Kidney tubule cell (primary cell): ENCODE measurements around the gene SHISA8.
"Not testable (repeated sequence)": the region's sequence is repeated elsewhere in the genome, so short reads cannot be mapped to it uniquely, and the experiment has no call there.

Experiments used
- DNase-seq: peaks from one replicate; pipeline ENCODE4 v3.0.0-alpha.2; 2018; ENCODE audit warnings: low spot score

SHISA8 gene

GRCh38 chr22:41899110-41899509 lies 15.8 kb downstream of the SHISA8 start:
- DNase-seq, result no peak

- no peak for DNase-seq
Observed at GRCh38 chr22:41898645-41899044, 16.2 kb downstream of the SHISA8 start.

DNA sequence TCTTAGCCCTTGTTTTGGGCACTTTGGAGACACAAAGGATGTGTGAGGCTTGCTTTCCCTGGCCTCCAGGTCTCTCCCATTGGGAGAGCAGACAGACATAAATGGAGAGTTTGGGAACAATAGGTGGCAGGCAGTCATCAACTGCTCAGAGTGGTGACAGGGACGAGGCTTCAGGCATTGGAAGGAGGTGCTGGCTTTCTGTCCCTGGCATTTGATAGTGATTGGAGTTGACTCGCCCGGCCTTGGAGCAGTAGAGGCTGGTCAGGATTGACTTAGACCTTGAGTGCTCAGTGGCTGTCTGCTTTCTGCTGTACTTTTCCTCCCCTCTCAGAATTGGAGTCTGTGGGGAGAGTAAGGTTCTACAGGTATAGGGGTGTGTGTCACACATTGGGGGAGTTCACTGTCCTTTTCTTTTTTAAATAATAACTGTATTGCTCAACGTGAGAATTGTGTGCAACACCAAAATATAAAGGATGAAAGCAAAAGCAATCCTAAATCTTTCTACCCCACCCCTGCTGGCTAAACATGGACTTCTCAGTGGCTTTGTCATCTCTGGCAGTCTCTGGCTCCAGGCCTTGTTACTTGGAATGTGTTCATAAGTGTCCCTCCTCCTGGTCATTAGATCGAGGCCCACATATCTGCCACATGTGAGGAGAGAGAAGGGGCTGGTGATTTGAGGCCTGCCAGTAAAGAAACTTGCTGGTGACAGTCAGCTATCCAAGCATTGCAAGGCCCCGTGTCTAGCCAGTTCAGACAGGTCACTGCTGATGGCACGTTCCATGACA lies 21.1 kb downstream of the SHISA8 start:
- DNase-seq, result no peak

- no peak for DNase-seq
Observed at GRCh38 chr22:41892721-41893120, 22.2 kb downstream of the SHISA8 start.

- DNase-seq, result no peak
Observed at GRCh38 chr22:41891407-41891806, 23.5 kb downstream of the SHISA8 start.

- DNase-seq, result no peak
Observed at GRCh38 chr22:41888627-41889200, 26.2 kb downstream of the SHISA8 start.

- peak; percentile 46 for DNase-seq
Observed at GRCh38 chr22:41885516-41885915, 29.4 kb downstream of the SHISA8 start.

- DNase-seq, result peak; percentile 64
Observed at GRCh38 chr22:41885116-41885515, 29.8 kb downstream of the SHISA8 start.

DNA sequence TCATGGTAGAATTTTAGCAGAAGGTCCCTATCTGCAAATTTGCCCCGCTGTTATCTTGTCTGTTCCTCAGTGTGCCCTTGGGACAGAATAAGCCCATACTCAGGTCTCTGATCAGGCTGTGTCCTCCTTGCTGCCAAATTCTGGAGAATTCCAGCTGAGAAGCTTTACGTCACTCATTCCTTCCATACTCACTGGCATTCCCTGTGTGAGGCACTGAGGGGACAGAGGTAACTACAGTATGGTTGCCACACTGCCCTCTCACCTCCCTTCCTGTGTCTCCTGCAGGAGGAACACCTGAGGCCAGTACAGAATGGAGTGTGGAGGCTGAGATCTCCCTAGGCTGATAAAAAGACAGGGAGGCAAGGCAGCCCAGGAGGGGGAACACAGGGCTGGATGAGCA lies 31.5 kb downstream of the SHISA8 start:
- DNase-seq, result no peak

- no peak for DNase-seq
Observed at GRCh38 chr22:41880653-41881052, 34.2 kb downstream of the SHISA8 start.

- DNase-seq, result no peak
Observed at GRCh38 chr22:41876675-41877074, 38.2 kb downstream of the SHISA8 start.

DNA sequence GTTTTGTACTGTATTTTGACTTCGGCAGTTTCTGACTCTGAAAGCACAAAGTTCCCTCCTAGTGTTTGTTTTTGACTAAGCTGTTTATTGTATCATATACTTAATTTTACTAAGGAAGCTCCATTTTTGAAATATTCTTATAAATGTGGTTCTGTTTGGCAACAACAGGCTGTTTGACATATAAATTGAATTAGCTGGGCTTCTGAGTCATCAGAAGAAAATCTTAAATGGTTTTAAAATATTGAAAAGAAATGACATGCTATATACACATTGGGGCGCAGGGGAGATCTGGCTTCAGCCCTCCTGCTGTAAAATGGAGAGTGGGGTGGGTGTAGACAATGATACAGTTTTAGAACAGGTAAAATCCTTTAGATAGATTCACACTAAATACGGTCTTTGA lies 38.6 kb downstream of the SHISA8 start:
- no peak for DNase-seq

GRCh38 chr22:41875531-41876270 lies 39.2 kb downstream of the SHISA8 start:
- DNase-seq, result no peak

DNA sequence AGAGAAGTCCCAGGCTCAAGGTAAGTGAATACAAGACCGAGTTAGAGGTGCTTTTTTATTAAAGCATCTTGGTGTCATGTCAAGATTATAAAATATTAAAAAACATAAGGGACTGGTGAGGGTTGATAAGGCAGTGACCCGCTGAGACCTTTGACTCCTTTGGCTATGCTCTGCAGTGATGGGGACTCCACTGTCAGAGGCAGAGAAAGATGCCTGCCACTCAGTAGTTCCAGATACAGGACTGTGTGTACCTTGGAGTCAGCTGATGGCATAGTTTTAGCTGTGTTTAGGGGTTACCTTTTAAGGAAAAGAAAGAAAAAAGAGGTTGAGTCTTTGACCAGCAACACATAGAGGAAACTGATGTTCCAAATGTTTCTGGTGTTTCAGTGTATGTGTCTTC lies 40.8 kb downstream of the SHISA8 start:
- no peak for DNase-seq

GRCh38 chr22:41873391-41873790 lies 41.5 kb downstream of the SHISA8 start:
- DNase-seq, result no peak

DNA sequence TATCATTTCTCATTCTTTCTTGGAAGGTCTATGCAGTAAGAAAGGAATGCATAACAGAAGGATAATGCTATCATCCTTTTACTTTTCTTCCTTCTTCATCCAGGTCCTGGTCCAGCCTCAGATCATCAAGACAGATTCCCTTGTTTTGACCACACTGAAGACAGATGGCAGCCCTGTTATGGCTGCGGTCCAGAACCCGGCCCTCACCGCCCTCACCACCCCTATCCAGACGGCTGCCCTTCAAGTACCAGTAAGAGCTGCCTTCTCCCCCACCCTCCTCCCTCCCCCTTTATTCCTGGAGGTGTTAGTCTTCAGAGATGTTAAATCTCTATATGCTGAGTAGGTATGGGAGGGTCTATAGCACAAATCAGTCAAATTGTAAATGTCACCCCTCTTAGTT lies 44.1 kb downstream of the SHISA8 start:
- DNase-seq, result no peak

GRCh38 chr22:41870081-41870480 lies 44.8 kb downstream of the SHISA8 start:
- DNase-seq, result not testable (repeated sequence)

DNA sequence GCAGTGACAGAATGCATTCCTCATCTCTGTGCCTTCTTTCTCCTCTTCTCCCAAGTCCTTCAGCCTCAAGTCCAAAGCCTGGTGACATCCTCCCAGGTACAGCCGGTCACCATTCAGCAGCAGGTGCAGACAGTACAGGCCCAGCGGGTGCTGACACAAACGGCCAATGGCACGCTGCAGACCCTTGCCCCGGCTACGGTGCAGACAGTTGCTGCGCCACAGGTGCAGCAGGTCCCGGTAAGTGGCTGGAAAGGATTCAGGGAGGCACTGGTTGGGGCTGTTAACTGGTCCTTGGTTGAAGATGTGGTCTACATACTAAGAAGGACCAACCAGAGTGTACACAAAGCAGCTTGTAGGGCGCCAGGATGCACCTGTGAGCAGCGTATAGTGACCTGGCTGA lies 46.3 kb downstream of the SHISA8 start:
- DNase-seq, result no peak

DNA sequence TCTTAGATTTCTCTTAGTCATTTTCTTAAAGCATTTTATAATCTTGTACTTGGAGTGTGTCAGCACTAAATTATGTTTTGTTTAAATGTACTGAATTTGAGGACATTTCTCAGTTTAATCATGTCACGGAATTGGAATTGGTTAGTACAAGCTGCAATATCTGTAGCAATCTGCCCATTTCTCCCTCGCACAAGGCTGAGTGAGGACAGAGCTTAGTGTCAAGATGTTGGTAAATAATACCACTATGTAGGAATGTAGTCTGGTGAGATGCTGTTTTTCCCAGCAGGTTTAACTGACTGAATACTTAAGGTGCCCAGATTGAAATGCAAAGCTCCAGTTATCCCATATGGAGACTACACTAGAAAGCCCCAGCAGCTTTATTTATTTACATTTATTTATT lies 51.4 kb downstream of the SHISA8 start:
- DNase-seq, result no peak

GRCh38 chr22:41862530-41863266 lies 52.2 kb downstream of the SHISA8 start:
- no peak for DNase-seq

DNA sequence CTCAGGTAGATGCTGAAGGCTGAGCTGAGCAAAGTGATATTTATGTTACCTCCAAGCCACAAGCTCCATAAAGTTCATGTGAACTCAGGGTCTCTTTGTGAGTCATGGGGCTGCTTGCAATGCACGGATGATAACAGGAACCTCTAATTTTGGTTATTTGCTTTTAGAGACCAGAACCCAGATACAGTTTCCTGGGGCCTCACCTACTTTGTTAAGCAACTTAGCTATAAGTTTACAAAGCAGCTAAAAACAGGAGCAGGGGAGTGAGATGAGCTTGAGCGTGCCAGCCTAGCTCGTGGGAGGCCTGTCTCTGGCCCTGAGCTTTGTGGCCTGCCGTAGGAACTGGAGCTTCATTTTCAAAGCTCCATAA lies 52.7 kb downstream of the SHISA8 start:
- peak; percentile 26 for DNase-seq
